Fibroblast of skin of left quadriceps (primary cell): ENCODE data around the gene SYT8.
"Not testable (repeated sequence)": the region's sequence is repeated elsewhere in the genome, so short reads cannot be mapped to it uniquely, and the experiment has no call there.

Experiments used
- DNase-seq, 2 experiments: peaks; one replicate each; pipeline ENCODE4 v3.0.0-alpha.2; 2013; ENCODE audit warnings: low read depth in 2 of 2

Gene SYT8

DNA sequence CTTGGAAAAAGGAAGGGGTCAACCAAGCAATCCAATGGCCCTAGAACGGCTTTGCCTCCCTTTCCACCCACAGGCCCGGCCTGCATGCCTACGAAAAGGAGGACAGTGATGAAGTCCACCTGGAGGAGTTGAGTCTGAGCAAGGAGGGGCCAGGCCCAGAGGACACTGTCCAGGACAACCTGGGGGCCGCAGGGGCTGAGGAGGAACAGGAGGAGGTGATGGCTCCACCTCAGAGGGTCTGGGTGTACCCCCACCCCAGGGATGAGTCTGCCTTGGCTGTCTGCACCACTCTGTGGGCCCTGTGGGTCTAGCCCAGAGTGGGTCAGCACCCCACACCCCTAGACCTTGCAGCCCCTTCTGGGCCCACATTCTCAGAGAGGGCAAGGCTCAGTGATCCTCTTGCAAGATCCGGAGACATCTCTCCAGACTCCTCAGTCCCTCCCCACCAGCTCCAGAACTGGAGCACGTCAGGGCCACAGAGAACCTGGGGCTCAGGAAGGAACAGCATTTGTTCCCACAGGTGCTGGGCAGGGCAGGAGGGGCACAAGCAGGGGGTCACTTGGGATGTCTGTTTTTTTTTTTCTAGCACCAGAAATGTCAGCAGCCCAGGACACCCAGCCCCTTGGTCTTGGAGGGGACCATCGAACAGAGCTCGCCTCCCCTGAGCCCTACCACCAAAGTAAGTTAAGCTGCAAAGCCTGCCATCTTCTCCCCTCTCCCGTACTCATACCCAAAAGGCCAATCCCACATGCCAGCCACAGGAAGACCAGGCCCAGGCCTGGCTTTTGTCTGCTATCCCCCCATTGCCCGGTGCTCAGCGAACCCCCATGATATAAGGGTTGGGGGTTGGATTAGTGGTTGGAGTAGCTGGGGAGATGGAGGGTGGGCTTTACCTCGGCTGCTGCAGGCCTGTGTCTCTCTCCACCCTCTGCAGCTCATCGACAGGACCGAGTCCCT is 48.8 kb downstream of the SYT8 start:
- no peak for DNase-seq

DNA sequence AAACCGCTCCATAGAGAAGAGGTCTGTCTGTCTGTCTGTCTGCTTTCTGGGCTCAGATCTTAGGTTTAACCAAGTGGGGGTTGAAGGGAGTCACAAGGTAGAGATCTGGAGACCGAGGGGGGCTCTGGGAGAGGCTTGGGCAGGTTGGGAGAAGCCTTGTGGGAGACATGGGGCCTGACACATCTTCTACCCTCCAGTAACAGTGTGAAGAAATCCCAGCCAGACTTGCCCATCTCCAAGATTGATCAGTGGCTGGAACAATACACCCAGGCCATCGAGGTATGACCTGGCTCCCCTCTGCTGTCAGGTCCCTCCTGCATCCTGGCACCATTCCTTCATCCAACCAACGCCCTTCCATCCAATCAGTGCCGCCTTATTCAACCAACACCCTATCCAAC is 49.5 kb downstream of the SYT8 start:
- no peak for DNase-seq

DNA sequence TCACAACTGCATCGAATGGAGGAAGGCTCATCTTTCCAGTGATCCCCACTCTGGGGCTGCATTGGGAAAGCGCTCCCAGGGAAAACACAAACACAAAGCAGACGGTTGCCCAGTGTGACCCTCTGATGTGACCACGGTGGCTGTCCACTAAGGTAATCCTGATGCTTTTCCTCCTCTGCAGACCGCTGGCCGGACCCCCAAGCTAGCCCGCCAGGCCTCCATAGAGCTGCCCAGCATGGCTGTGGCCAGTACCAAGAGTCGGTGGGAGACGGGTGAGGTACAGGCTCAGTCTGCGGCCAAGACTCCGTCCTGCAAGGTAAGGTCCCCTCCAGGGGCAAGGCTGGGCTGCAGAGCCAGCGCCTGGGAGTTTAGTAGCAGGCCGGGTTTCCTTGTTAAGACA is 51.8 kb downstream of the SYT8 start:
- DNase-seq, result not testable (repeated sequence)
